Hematopoietic multipotent progenitor cell treated with erythropoietin and hydrocortisone succinate and interleukin-3 and kit ligand, for 15 days (in vitro differentiated cells): ENCODE measurements around the gene ADAM30.

ENCODE experiments used
- DNase-seq: peaks from one replicate; pipeline ENCODE4 v3.0.0-alpha.2; 2015; ENCODE audit warnings: low spot score

ADAM30 gene

GRCh38 chr1:119908661-119909060 is 12.3 kb upstream of the ADAM30 start:
- DNase-seq: no peak

GRCh38 chr1:119906927-119907652 is 10.8 kb upstream of the ADAM30 start:
- DNase-seq: no peak

DNA sequence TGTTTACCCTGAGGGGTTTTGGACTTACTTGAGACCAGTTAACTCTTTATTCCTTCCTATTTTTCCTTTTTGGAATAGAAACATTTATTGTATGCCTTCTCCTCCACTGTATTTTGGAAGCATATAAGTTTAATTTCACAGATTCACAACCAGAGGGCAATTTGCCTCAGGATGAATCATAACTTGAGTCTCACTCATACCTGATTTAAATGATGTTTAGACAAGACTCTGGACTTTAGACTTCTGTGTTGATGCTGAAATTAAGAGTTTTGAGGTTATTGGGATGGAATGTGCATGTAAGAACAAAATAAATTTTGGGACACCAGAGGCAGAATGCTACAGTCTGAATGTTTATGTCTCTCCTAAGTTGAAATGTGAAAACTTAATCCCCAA is 7.1 kb upstream of the ADAM30 start:
- DNase-seq: no peak

GRCh38 chr1:119902775-119903442 is 6.6 kb upstream of the ADAM30 start:
- no peak for DNase-seq

DNA sequence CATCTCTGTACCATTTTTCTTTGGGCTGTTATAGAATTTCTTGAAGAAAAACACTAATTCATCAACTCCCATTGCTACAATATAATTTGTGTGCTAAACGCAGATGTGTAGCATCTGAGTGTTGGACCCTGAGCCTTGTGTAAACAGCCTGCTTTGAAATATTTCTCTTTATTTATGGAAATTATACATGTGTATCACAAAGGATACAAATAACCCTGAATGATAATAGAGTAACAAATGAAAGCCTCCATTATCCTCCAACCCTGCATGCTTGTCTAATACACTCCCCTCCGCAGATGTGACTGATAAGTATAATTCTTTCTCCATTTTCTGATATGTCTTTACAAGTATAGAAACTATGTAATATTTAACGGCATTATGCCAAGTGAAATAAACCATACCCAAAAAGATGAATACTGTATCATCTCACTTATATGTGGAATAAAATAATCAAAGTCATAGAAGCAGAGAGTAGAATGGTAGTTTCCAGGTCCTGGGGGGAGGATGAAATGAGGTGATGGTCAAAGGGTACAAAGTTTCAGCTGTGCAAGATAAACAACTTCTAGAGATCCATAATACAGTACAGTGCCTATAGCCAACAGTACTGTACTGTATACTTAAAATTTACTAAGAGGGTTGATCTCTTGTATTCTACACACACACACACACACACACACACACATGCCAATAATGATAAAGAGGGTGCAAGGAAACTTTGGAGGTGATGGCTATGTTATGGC is 2.8 kb upstream of the ADAM30 start:
- no peak for DNase-seq

DNA sequence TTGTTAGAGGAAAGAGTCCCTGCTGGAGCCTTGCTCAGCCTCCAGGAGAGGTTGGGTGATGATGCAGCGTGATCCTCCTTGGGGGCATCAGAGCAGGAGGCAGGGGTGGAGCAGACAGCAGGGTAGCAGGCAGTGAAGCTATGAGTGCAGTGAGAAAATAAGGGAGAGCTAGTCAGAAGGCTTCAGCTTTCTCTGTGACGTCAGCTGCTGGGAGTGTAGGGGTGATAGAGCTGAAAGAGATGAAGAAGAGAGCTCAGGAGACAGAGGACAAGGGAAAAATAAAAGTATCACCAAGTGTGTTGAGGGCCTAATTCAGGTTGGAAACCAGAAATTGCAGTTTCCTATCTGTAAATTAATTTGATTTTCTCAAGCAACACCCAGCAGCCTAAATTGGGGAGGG is 2.2 kb upstream of the ADAM30 start:
- no peak for DNase-seq

GRCh38 chr1:119895102-119895501 is 1.2 kb downstream of the ADAM30 start:
- DNase-seq: no peak

DNA sequence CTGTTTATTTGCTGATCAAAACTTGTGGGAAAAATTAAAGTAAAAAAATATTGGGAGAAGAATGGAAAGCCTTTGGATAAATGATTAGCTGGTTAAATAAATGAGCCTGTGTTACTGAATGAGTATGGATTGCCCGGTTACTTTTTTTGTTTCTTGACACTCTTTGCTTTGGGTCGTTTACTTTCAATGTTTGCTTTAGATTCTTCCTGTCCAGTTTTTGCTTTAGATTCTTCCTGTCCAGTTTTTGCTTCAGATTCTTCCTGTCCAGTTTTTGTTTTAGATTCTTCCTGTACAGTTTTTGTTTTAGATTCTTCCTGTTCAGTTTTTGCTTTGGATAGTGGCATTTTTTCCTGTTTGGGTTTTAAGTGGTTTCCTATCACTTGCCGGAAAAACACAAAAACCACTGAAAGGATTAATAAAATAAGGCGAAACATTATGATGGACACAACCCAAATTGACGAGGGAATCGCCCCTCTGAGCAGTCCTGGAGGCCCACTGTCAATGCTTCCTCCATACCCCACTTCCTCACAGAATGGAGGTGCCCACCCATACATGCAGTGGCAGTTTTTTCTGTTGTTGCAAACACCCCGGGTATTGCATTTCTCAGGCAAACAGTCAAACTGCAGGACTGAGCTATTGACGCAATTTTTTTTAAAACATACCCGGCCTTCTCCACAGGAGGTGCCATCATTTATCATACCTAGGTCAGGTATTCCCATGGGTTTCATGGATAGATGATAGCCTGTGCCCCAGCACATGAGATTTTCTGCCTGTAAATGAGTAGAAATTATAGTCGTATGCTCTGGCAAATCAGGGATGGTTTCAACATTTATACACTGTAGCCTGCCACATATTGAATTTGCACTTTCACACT is 2.3 kb downstream of the ADAM30 start:
- no peak for DNase-seq

DNA sequence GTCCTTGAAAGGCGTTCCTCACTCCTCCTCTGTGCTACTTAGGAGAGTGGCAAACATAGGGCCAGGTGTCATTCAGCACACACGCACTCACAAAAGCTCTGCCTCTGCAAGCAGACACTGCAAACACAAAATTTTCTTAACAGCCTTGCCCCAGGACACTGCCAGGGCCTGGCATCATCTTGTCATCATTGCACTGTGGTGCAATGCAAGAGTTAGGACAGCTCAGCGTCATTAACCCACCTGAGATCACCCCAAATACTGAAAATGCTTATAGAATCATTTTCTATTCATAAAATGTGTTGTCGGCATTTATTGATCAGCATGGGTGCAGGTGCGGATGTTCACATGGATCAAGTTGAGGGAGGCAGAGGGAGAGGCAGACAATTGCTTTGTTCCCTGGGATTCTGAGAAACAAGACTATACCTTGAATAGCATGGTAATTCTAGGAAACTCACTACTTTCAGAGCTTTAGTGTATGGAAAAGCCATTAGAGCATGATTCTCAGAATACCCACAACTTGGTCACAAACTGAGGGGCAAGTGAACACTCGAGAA is 3.0 kb downstream of the ADAM30 start:
- DNase-seq: no peak

DNA sequence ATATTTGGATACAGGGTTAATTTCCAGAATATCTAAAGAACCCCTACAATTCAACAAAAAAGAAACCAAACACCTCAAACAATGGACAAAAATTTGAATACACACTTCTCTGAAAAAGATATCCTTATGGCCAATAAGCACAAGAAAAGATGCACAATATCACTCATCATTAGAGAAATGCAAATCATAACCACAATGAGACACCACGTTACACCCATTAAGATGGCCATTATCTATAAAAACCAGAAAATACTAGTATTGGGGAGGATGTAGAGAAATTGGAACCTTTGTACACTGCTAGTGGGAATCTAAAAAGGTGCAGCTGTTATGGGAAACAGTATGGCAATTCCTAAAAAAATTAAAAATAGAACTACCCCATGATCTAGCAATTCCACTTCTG is 4.9 kb downstream of the ADAM30 start:
- DNase-seq: no peak

GRCh38 chr1:119888476-119888875 is 7.8 kb downstream of the ADAM30 start:
- no peak for DNase-seq

DNA sequence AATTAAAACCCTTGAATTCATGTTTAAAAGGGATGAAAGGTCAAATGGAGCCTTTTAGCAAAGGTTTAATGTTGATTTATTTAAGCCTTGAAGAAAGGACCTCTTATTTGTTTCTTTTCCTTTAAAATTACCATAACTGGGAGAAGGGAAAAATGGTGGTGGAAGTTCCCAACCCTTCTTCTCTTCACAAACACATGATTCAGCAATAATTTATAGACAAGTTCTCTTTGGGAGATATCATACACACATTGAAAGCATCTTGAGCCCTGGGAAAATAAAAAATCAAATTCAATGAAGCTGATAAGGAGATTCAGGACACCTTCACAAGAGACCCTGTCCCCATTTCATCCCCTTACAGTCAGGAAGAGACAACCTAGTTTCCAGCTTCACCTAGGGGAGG is 8.9 kb downstream of the ADAM30 start:
- no peak for DNase-seq

DNA sequence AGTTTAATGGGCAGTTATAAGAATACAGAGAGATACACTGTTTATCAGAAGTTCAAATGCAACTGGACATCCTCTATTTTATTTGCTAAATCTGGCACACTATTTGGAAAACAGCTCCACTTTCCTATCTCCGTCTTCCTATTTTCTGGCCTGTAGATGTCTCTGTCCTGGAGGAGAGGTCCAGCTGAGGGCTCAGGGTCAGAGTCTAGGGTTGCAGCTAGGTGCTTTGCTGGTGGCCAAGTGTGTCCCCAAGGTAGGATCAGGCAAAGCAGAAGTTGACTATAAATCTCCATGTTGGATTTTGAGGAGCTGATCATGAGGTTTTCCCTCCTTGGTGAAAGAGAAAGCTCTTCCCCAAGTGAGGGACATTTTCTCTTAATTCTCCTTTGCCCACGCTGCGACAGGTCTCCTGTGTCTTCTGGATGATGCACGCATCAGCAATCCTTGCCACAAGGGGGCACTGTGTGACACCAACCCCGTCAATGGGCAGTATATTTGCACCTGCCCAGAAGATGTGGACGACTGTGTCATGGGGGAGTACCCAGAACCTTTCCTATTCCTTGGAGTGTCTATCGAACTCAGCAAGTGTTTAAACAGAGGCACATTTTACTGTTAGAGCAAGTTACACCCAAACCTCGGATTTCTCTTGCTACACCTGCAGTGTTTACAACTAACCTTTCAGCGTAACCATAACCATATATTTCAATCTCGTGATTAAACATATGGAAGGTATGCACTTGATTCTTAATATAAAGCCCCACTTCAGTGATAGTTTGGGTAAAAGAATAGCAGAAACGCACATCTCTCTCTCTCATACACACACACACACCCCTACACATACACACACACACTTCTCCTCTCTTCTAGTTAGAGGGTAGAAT is 10.2 kb downstream of the ADAM30 start:
- peak; percentile 60 for DNase-seq

DNA sequence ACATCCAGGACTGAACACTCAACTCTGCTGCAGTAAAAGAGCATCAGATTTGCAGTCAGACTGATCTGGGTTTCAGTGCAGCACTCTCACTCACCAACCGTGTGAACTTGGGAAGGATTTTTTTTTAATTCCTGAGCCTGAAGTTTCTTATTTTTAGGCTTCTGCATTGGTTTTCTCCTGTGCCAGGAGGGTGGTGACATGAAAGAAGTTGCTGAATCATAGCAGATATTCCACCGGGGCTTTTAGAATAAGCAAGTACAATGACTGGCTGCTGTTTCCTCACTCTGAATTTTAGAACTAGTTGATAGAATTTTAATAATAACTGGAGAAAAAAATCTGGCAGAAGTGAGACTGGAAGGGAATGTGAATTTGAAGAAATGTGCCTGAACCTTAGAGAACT is 11.6 kb downstream of the ADAM30 start:
- no peak for DNase-seq

DNA sequence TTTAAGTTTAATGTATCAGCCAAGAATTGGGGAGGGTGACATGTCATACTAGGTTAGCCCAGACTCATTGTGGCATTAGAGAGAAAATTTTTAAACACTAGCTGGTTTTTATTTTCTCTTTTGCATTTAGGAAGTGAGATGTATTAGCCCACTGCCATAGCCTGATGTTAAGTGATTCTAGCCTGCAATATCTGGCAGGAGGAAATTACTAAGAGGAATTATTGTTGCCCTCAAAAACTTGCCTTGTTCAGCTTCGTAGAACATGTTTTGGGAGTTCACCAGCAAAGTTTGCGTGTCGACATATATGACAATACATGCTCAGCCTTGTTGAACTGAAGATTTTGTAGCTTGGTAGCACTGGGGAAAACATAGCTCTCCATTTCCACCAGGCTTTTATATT is 12.5 kb downstream of the ADAM30 start:
- DNase-seq: no peak

DNA sequence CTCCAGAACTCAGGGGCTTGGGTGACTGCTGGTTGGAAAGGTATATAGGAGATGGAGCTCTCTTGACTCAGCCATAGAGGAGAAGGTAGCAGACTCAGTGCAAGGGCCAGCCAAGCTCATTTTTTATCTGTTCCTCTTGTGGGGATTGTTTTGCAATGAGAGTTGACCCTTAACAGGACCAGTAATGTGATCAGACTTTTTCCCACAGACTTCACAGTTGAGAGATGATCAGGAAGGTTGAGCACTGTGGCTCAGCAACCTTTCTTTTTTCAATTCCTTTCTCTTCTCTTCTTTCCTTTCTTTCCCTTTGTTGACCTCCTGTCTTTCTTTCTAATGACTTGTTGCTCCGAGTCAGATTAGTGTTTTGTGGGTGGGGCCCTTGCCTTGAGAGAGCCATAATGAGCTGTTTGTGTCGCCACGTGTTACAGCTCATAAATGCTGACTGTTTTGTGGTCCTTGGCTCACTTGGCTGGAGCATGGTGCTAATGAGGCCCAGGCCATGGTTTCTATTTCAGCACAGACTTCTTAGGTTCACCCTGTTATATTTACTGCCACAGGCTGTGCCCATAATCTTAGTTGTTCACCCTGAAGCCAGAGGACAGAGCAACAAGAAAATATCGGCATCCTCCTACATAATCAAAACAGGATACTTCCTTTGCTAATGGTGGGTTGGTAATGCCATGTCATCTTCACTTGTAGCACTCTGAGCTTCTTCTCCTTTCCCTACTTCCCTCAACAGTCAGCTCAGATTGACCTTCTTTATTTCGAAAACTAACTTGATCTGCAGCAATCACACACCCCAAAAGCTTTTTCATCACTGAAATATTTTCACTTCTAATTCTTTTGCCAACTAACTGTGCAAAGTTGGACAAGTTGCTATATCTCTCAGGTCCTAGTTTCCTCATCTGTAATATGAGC is 13.9 kb downstream of the ADAM30 start:
- no peak for DNase-seq

GRCh38 chr1:119879510-119880434 is 16.5 kb downstream of the ADAM30 start:
- no peak for DNase-seq

GRCh38 chr1:119878171-119878570 is 18.1 kb downstream of the ADAM30 start:
- DNase-seq: no peak

GRCh38 chr1:119874186-119874585 is 22.1 kb downstream of the ADAM30 start:
- DNase-seq: peak; percentile 54
